ENCODE results near the gene ACTR5.
"Not testable (repeated sequence)": the region's sequence is repeated elsewhere in the genome, so short reads cannot be mapped to it uniquely, and the experiment has no call there.

ACTR5 gene

DNA sequence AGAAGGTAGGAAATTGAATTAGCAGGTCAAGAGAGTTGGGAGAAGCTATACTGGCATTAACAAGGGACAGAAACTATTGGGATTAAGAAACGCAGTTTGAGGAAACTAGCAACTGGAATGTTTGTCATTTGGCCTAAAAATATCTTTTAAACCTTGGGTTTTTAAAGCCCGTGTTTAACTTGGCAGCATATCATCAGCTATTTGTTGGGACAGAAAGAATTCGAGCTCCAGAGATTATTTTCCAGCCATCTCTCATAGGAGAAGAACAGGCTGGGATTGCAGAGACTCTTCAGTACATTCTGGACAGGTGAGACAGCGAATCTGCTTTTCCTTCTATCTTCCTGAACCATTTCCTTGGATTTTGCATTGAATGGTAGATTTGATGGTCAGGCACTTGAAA is 17.8 kb downstream of the ACTR5 start:
- no peak for DNase-seq (ENCODE audit: low spot score)

DNA sequence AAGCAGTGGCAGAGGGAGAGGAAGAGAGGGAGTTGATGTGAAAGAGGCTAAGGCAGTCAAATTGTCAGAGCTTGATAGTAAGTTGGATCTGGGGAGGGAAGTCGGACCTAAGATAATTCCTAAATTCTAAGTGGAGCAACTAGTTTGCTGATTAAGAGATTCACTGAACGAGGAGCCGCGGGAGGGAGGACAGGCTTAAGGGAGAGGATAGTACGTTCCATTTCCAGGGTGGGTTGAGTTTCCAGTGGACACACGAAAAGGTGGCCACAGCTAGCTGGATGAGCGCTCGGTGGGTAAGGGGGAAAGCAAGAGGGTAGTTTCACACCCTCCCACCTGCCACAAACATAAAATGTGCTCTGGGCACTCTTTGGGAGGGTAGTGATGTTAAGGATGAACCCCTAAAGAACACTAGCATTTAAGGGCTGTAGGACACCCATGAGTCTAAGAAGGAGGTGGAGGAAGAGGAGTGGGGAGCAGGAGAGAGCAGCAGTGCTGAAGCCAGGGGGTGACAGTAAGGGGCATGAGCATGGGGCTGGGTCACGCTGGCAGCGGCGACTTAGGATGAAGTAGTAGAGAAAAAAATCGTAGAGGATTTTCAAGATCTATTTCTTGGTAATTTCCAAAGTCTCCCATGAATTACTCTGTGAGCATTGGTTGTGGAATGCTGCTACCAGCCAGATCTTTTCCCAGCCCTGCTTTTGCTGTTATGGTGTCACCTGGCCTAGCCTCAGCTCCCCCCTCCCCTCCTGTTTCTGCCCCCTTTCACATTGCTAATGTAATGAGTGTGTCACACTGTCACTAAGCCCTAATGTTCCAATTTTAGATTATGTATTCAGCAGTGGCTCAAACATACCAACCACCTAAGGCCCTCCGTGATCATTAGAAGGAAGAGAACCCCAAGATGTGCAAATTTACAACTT is 21.4 kb downstream of the ACTR5 start:
- DNase-seq (ENCODE audit: low spot score) = no peak

- DNase-seq (ENCODE audit: low spot score) = no peak
Measured at GRCh38 chr20:38770546-38770945, 22.3 kb downstream of the ACTR5 start.

DNA sequence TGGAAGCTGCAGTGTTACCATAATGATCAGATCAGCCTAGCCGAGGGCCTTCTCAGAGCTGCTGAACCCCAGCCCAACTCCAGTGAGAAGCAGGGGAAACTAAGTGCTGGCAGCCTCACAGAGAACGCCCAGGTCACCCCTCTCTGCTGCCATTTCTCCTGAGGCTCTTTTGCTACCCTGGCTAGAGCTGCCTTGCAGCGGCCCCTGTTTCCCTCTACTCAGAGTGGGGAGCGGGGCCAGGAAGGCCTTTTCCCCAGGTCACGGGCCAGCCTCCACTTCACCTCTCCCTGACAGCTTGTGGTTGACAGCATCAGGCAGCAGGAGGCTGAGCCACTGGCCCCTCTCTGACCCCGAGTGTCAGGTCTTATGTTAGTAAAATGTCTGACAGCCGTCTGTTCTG is 22.7 kb downstream of the ACTR5 start:
- DNase-seq (ENCODE audit: low spot score) = no peak

DNA sequence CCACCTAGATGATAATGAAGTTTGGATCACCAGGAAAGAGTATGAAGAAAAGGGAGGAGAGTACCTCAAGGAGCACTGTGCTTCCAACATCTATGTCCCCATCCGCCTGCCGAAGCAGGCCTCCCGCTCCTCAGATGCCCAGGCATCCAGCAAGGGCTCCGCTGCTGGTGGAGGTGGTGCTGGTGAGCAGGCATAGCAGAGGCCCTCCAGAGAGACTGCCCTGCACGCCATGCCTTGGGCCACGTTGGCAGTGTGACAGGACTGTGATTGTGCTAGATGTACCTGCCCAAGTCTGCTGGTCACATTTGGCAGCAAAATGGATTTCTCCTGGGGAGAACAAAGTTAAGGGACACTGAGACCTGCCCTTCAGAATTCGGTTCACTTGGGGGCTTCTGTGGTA is 23.4 kb downstream of the ACTR5 start:
- DNase-seq (ENCODE audit: low spot score) = no peak

- no peak for DNase-seq (ENCODE audit: low spot score)
Measured at GRCh38 chr20:38774167-38774566, 25.9 kb downstream of the ACTR5 start.

GRCh38 chr20:38776363-38776762 is 28.1 kb downstream of the ACTR5 start:
- DNase-seq (ENCODE audit: low spot score) = no peak

DNA sequence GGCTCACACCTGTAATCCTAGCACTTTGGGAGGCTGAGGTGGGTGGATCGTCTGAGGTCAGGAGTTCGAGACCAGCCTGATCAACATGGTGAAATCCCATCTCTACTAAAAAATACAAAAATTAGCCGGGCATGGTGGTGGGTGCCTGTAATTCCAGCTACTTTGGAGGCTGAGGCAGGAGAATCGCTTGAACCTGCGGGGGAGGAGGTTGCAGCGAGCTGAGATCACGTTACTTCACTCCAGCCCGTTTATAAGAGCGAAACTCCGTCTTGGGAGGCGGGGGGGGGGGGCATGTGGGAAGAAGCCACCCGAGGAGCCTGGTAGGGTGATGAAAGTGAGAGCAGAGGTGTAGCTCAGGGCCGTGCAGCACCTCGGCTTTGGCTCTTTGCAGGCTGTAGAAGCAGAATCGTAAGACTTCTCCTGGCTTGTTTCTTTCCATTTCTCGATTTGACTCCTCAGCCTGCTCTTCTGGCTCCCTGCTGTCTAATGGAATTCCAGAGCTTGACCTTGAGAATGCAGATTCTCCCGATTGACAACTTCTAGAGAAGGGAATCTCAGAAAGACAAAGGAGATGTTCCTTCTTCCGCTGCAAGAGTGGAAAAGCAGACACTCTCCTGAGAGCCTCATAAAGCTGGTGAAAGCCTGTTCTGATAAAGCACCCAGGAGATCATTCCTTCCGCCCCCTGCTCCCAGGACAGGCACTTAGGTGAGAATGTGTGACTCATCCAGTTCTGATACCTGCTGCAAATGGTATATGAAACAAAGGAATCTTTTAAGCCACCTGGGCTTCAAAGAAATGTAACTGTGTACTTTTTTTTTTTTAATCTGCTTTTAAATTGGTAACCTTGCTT is 31.2 kb downstream of the ACTR5 start:
- DNase-seq (ENCODE audit: low spot score) = no peak

DNA sequence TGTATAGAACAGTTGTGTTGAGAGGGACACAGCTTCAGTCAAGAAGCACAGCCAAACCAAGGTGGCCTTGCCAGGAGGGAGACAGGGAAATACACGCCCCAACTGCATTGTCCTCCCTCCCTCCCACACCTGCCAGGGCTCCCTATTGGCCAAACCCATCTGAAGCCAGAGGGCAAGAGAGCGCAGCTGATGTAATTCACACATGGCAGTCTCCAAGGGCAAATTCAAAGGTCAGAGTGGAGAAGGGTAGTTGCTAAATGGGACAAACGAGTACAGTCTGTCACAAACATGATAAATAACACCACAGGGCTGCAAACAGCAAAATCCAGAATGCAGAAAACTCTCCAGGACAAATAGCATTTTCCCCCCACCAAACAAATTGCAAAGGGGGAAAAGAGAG is 34.0 kb downstream of the ACTR5 start:
- no peak for DNase-seq (ENCODE audit: low spot score)

DNA sequence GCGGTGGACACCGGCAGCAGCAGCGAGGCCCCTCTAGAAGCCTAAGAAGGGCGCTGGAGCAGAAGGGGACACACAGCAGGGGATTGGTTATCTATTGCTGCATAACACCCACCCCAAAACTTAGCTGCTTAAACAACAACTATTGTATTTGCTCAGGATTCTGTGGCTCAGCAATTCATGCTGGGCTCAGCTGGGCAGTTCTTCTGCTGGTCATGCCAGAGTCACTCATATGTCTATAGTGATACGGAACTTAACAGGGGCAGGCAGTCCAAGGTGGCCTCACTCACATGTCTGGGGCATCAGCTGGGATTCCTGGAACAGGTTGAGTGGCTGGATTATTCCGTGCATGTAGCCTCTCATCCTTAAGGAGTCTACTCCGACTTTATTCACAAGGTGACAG is 39.6 kb downstream of the ACTR5 start:
- DNase-seq (ENCODE audit: low spot score) = no peak

GRCh38 chr20:38789503-38790199 is 41.4 kb downstream of the ACTR5 start:
- no peak for DNase-seq (ENCODE audit: low spot score)

GRCh38 chr20:38790200-38791053 is 42.2 kb downstream of the ACTR5 start:
- no peak for DNase-seq (ENCODE audit: low spot score)

DNA sequence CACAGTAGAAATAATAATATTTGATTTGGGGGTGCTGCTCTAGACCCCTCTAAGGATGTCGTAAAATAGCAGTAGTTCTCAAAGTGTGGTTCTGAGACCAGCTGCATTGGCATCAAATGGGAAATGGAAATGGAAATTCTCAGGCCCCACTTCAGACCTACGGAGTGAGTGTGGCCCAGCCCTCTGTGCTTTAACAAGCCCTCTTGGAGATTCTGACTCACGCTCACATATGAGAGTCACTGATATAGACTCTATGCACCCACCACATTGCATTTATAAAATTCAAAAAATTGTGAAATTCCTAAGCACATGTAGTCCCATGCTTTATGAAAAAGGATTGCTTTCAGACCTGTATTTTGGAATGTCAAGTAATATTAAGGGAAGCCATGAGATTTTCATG is 43.0 kb downstream of the ACTR5 start:
- no peak for DNase-seq (ENCODE audit: low spot score)

DNA sequence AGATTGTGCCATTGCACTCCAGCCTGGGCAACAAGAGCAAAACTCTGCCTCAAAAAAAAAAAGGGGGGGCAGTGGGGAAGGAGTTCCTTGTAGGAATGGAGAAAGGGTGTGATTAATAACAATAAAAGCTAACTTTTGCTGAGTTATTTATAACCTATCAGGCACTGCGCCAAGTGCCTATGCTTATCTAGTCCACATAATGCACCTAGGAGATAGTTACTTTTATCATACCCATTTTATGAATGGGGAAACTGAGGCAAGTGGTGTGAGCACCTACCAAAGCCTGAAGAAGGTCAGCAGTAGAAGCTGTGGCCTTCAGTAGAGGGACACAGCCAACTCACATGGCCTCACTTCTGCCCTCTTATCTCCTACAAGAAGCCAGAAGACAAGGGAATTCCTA is 43.7 kb downstream of the ACTR5 start:
- no peak for DNase-seq (ENCODE audit: low spot score)

DNA sequence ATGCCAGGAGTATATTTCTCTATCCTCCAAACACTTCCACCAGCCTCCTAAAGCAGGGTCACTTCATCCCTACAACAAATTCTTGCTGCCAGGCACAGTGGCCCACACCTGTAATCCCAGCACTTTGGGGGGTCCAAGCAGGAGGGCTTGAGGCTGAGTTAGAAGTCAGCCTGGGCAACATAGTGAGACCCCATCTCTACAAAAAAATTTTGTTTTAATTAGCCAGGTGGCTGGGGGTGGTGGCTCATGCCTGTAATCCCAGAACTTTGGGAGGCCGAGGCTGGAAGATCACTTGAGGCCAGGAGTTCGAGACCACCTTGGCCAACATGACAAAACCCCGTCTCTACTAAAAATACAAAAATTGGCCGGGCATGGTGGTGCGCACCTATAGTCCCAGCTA is 45.8 kb downstream of the ACTR5 start:
- DNase-seq (ENCODE audit: low spot score) = not testable (repeated sequence)

GRCh38 chr20:38798266-38798665 is 50.0 kb downstream of the ACTR5 start:
- DNase-seq (ENCODE audit: low spot score) = no peak

GRCh38 chr20:38799203-38799602 is 50.9 kb downstream of the ACTR5 start:
- no peak for DNase-seq (ENCODE audit: low spot score)

DNA sequence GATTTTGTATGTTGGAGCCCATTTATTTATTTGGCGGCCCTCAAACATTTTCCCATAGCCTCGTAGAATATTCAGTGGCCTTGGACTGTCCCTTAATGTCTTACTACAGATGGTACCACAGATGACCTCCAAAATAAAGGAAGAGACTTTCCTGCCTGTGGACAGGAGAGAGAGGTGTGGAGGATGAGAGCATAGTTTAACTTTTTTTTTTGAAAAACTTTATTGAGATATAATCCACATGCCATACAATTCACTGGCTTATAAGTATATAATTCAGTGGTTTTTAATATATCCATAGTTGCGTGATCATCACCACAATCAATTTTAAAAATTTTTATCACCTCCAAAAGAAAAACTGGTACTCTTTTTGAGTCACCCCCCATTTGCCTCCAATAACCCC is 52.6 kb downstream of the ACTR5 start:
- no peak for DNase-seq (ENCODE audit: low spot score)

DNA sequence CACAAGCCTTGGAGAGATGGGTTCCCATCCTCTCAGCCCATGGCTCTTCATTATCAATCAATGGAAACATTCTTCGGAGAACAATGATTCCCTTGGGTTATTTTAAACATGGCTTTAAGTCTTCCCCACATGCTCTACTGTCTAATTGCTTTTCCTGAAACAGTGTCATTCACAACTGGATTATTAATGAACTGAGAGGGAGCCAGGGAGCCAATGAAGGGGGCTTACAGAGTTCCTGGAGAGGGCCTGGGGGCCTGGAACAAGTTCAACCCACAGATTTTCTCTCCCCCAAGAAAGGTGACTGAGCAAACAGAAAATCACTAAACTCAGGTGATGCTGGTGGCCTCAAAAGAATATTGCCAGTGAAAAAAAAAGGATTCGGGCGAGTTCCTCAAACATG is 56.0 kb downstream of the ACTR5 start:
- no peak for DNase-seq (ENCODE audit: low spot score)

DNA sequence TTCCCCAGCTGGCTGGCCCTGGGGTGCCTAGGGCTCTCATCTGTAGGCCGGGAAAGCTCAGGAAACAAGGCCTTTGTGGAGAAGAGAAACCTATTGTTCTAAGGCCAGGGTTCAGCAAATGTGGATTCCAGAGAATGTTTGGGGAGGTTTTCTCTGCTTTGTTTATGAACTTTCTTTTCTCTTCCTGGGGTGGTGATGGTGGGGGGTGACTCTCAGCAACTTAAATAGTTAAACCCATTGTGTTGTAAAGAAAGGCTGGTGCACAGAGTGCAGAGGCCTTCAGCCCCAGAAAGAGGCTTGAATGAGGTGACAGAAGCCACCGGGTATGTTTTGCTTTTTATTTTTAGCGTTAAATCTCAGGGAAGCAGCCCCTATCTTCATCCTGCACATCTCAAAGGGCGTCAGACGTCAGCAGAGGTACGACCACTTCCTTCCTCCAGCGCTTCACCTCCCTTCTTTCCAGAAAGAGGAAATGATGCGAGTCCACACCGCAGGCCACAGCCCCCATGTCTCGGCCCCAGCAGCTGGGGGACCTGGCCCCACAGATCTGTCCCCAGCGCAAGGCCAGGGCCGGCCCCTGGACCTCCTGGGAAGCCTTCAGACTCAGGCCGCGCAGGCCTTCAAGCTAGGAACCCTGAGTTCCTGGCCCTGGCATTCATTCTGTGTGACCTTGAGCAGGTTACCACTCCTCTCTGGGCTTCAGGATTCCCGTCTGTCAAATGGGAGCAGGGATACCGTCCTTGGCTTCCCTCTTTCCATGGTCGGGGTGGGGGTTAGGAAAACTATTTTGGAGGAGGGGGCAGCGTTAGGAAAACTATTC is 56.6 kb downstream of the ACTR5 start:
- no peak for DNase-seq (ENCODE audit: low spot score)

- peak; percentile 84 for DNase-seq (ENCODE audit: low spot score)
Measured at GRCh38 chr20:38805502-38805957, 57.3 kb downstream of the ACTR5 start, which contains the start of gene PPP1R16B. Gene PPP1R16B (plus strand): TSS chr20:38805697. CDS start chr20:38835926, 30,229 bp downstream.
